Activated naive CD4-positive, alpha-beta T cell treated with anti-CD3 and anti-CD28 coated beads for 36 hours (primary cell): Measurements from ENCODE around the gene SV2A. TPM values are rescaled to one million over a fixed set of nuclear protein-coding genes. Genes with fewer than 3 reads are reported as not detected.

Experiments used
- CTCF ChIA-PET: fragments of 350-600 bp; sonication (Branson Sonifier 250); formaldehyde crosslinking; loops from one replicate; lab custom pipeline; 2021; ENCODE audit warnings: antibody characterized with exemption; lab: Charles Lee
- DNase-seq: peaks from one replicate; pipeline ENCODE4 v3.0.0-alpha.2; 2020
- H3K27ac Mint-ChIP-seq: one replicate; pipeline ENCODE4 v1.8.0; 2021; ENCODE audit warnings: mild to moderate bottlenecking, mixed read lengths
- H3K27me3 Mint-ChIP-seq: one replicate; pipeline ENCODE4 v1.8.0; 2021; ENCODE audit warnings: low read depth, mixed read lengths
- H3K36me3 Mint-ChIP-seq: one replicate; pipeline ENCODE4 v1.8.0; 2021; ENCODE audit warnings: low read depth, mixed read lengths
- H3K4me1 Mint-ChIP-seq: one replicate; pipeline ENCODE4 v1.8.0; 2021; ENCODE audit warnings: low read depth, mixed read lengths
- H3K4me3 Mint-ChIP-seq: one replicate; pipeline ENCODE4 v1.8.0; 2021; ENCODE audit warnings: mild to moderate bottlenecking, moderate library complexity, mixed read lengths
- H3K9me3 Mint-ChIP-seq: one replicate; pipeline ENCODE4 v1.8.0; 2021; ENCODE audit warnings: mixed read lengths
- intact Hi-C: fragments of 100-400 bp; cut with micrococcal nuclease; formaldehyde crosslinking; loops from one replicate; pipeline ENCODE4 v1.15.1; 2023
- total RNA-seq, 2 experiments: library from RNA; stranded (reverse); gene quantifications; one replicate each; pipeline ENCODE4 v1.2.3, GENCODE V29; 2021

The SV2A gene
- total RNA-seq, 2 experiments from 2014 or later: 8.2 to 8.6 TPM

- peaks cover 38% of the 10 kb centered on the region for H3K36me3 Mint-ChIP-seq
- H3K4me3 Mint-ChIP-seq: peak within 1 kb of the TSS; percentile 99
- H3K27me3 Mint-ChIP-seq: no peaks in the 10 kb centered on the region
- no peaks in the 10 kb centered on the region for H3K9me3 Mint-ChIP-seq
- CTCF ChIA-PET: interaction anchor here (1.0 kb wide), 1 partner anchor 40 kb away, joined by 3 read pairs; a partner anchor contains a TSS
- peak; percentile 97 for DNase-seq
- H3K4me1 Mint-ChIP-seq: peaks cover 45% of the 10 kb centered on the region
- H3K27ac Mint-ChIP-seq: peak within 1 kb of the TSS; percentile 95
- intact Hi-C loops: loop anchor here (1.0 to 2.0 kb wide), 5 partner anchors 10 to 81 kb away; partner anchors contain the start of genes BOLA1 and SV2A
Observed at GRCh38 chr1:149927563-149928400, 10.1 kb upstream of the SV2A start, which contains the start of gene SF3B4. Gene SF3B4, minus strand, starts transcription at chr1:149927803. Its CDS starts 44 bp downstream, at chr1:149927759.

GRCh38 chr1:149927056-149927562, 9.5 kb upstream of the SV2A start:
- CTCF ChIA-PET: no interaction called here
- peaks cover 45% of the 10 kb centered on the region for H3K4me1 Mint-ChIP-seq

DNA sequence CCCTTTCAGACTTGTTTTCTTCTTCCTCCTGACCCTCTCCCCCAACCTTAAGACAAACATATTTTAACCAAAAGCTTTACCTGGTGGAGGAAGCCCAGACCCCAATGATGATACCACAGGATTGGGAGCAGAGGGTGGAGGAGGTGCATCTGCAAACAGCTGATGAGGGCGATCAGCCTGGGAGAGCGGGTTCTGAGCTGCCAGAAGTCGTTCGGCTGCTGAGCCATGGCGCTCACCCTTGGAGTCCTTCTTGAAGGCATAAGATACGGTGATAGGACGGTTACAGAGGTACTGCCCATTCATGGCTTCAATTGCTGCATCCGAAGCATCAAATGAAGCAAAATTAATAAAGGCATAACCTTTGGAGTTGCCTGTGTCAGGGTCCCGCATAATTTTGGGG, 8.7 kb upstream of the SV2A start:
- no peak overlapping the region for H3K27ac Mint-ChIP-seq
- H3K4me1 Mint-ChIP-seq: peaks cover 39% of the 10 kb centered on the region
- intact Hi-C loops: loop anchor here (2.0 kb wide), 1 partner anchor 83 kb away; no protein-coding TSS in a partner anchor
- peaks cover 43% of the 10 kb centered on the region for H3K36me3 Mint-ChIP-seq
- H3K9me3 Mint-ChIP-seq: no peaks in the 10 kb centered on the region
- CTCF ChIA-PET: no interaction called here
- peak overlapping the region; percentile 99 for H3K4me3 Mint-ChIP-seq
- H3K27me3 Mint-ChIP-seq: no peaks in the 10 kb centered on the region
- no peak for DNase-seq

More at GRCh38 chr1:149927056-149927562, 9.5 kb upstream of the SV2A start:
- Mint-ChIP-seq H3K27me3 (no peaks in the 10 kb centered on the region), H3K4me3 (peak overlapping the region; percentile 99), H3K36me3 (peaks cover 42% of the 10 kb centered on the region), H3K9me3 (no peaks in the 10 kb centered on the region), H3K27ac (peak overlapping the region; percentile 95)
- intact Hi-C loops: loop anchor here (1.0 to 2.0 kb wide), 4 partner anchors 10 to 82 kb away; partner anchors contain the start of genes BOLA1 and SV2A
- no peak for DNase-seq

GRCh38 chr1:149925751-149926150, 8.1 kb upstream of the SV2A start:
- H3K27ac Mint-ChIP-seq: no peak overlapping the region
- intact Hi-C loops: loop anchor here (2.0 kb wide), 1 partner anchor 83 kb away; no protein-coding TSS in a partner anchor
- no peak for DNase-seq
- peaks cover 36% of the 10 kb centered on the region for H3K4me1 Mint-ChIP-seq
- H3K36me3 Mint-ChIP-seq: peaks cover 43% of the 10 kb centered on the region
- H3K9me3 Mint-ChIP-seq: no peaks in the 10 kb centered on the region
- CTCF ChIA-PET: no interaction called here
- H3K4me3 Mint-ChIP-seq: peak overlapping the region; percentile 68
- no peaks in the 10 kb centered on the region for H3K27me3 Mint-ChIP-seq

- CTCF ChIA-PET: no interaction called here
- intact Hi-C loops: no loop called here
- peaks cover 43% of the 10 kb centered on the region for H3K36me3 Mint-ChIP-seq
Observed at GRCh38 chr1:149925345-149925744, 7.7 kb upstream of the SV2A start.

DNA sequence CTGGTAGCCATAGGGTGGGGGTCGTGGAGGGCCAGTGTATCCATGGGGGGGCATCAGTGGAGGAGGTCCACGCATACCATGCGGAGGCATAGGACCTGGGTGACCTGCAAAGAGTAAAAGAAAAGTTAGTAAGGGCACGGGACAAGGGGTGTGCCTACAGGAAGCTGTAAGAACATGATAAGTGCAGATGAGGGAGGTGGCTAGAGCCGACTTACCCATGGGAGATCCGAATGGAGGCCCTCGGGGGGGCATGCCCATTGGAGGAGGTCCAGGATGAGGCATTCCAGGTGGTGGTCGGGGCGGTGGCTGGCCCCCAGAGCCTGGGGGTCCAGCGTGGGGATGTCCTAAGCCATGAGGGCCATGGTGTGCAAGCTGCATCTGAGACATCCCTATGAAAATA, 6.0 kb upstream of the SV2A start:
- Mint-ChIP-seq H3K27ac (no peak overlapping the region), H3K4me3 (no peak overlapping the region), H3K9me3 (no peaks in the 10 kb centered on the region), H3K36me3 (peaks cover 43% of the 10 kb centered on the region), H3K4me1 (peaks cover 31% of the 10 kb centered on the region), H3K27me3 (no peaks in the 10 kb centered on the region)
- CTCF ChIA-PET: interaction anchor here (0.5 kb wide), 1 partner anchor 35 kb away, joined by 3 read pairs; no protein-coding TSS in a partner anchor
- DNase-seq: no peak
- intact Hi-C loops: no loop called here

More at GRCh38 chr1:149925345-149925744, 7.7 kb upstream of the SV2A start:
- no peak for DNase-seq
- Mint-ChIP-seq H3K9me3 (no peaks in the 10 kb centered on the region), H3K4me1 (peaks cover 34% of the 10 kb centered on the region), H3K4me3 (peak overlapping the region; percentile 49), H3K27ac (no peak overlapping the region), H3K27me3 (no peaks in the 10 kb centered on the region)

GRCh38 chr1:149916898-149917252, 769 bp downstream of the SV2A start:
- intact Hi-C loops: loop anchor here (1.0 kb wide), 1 partner anchor 10 kb away; the partner anchor contains the start of gene SF3B4

GRCh38 chr1:149916193-149916897, 1.3 kb downstream of the SV2A start:
- no peaks in the 10 kb centered on the region for H3K9me3 Mint-ChIP-seq
- intact Hi-C loops: no loop called here
- peak overlapping the region; percentile 86 for H3K4me3 Mint-ChIP-seq
- H3K27me3 Mint-ChIP-seq: no peaks in the 10 kb centered on the region
- CTCF ChIA-PET: no interaction called here
- no peak for DNase-seq
- peaks cover 34% of the 10 kb centered on the region for H3K4me1 Mint-ChIP-seq
- peaks cover 4% of the 10 kb centered on the region for H3K36me3 Mint-ChIP-seq
- peak overlapping the region; percentile 47 for H3K27ac Mint-ChIP-seq

More at GRCh38 chr1:149916898-149917252, 769 bp downstream of the SV2A start:
- no peak for DNase-seq
- Mint-ChIP-seq H3K4me1 (peaks cover 34% of the 10 kb centered on the region), H3K27me3 (no peaks in the 10 kb centered on the region), H3K36me3 (peaks cover 4% of the 10 kb centered on the region), H3K27ac (no peak overlapping the region), H3K4me3 (peak overlapping the region; percentile 86), H3K9me3 (no peaks in the 10 kb centered on the region)
- CTCF ChIA-PET: no interaction called here

- intact Hi-C loops: no loop called here
- H3K4me1 Mint-ChIP-seq: peaks cover 34% of the 10 kb centered on the region
- DNase-seq: no peak
- H3K27ac Mint-ChIP-seq: peak overlapping the region; percentile 47
- no peaks in the 10 kb centered on the region for H3K9me3 Mint-ChIP-seq
- CTCF ChIA-PET: interaction anchor here (1.2 kb wide), 1 partner anchor 27 kb away, joined by 3 read pairs; no protein-coding TSS in a partner anchor
- peaks cover 4% of the 10 kb centered on the region for H3K36me3 Mint-ChIP-seq
- H3K27me3 Mint-ChIP-seq: no peaks in the 10 kb centered on the region
- peak overlapping the region; percentile 86 for H3K4me3 Mint-ChIP-seq
Observed at GRCh38 chr1:149915429-149916192, 2.0 kb downstream of the SV2A start.

DNA sequence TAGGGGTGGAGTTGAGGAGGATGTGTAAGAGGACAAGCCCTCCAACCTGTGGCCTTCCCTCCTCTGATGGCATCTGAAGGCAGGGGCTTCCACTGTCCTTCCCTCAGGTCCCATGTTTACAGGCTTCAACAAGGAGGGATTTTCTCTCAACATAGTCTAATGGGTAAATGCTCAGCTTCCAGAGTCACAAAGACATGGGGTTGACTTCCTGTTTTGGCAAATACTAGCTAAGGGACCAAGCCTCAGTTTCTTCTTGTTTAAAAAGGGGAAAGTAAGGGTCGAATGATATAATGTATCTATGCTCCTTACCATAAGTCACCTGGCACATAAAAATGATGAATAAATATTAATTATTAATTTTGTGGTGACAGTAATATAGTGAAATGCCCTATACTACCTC, 3.1 kb downstream of the SV2A start:
- H3K4me3 Mint-ChIP-seq: no peak overlapping the region
- no peaks in the 10 kb centered on the region for H3K9me3 Mint-ChIP-seq
- H3K27ac Mint-ChIP-seq: no peak overlapping the region
- H3K36me3 Mint-ChIP-seq: peaks cover 4% of the 10 kb centered on the region
- H3K27me3 Mint-ChIP-seq: no peaks in the 10 kb centered on the region
- intact Hi-C loops: no loop called here
- H3K4me1 Mint-ChIP-seq: peaks cover 34% of the 10 kb centered on the region
- CTCF ChIA-PET: interaction anchor here (1.2 kb wide), 1 partner anchor 26 kb away, joined by 3 read pairs; no protein-coding TSS in a partner anchor
- DNase-seq: no peak

DNA sequence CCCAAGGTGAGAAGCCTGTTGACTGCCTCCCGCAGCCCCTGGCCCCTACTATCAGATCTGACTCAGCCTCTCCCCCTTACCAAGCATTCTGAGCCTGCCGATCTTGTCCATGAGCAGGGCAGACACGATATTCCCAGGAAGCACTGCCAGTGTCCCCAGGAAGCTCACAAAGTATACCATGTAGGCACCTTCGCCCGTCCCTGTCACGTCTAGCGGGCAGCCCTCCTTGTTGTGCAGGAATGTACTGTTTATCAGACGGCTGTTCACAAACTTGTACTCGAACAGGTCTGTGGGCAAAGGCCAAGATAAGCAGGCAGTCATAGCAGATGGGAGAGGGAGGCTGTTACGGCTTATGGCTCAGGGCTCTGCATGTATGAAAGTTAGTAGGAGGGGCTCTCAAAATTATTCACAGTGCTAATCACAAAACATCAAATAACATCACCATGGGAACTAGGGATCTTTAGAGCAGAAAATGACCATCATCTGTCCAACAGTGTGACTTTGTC, 11.0 kb downstream of the SV2A start:
- peaks cover 17% of the 10 kb centered on the region for H3K36me3 Mint-ChIP-seq
- H3K4me1 Mint-ChIP-seq: no peaks in the 10 kb centered on the region
- CTCF ChIA-PET: interaction anchor here (0.7 kb wide), 1 partner anchor 280 kb away, joined by 3 read pairs; no protein-coding TSS in a partner anchor
- intact Hi-C loops: no loop called here
- no peaks in the 10 kb centered on the region for H3K27me3 Mint-ChIP-seq
- H3K9me3 Mint-ChIP-seq: peaks cover 2% of the 10 kb centered on the region
- no peak for DNase-seq
- H3K4me3 Mint-ChIP-seq: no peak overlapping the region
- H3K27ac Mint-ChIP-seq: no peak overlapping the region
